Hematopoietic multipotent progenitor cell treated with erythropoietin and hydrocortisone succinate and interleukin-3 and kit ligand, for 17 days (in vitro differentiated cells): Measurements from ENCODE around the gene CDH5.

ENCODE experiments used
- DNase-seq: peaks from one replicate; pipeline ENCODE4 v3.0.0-alpha.2; 2015; ENCODE audit warnings: low spot score

Gene CDH5

DNA sequence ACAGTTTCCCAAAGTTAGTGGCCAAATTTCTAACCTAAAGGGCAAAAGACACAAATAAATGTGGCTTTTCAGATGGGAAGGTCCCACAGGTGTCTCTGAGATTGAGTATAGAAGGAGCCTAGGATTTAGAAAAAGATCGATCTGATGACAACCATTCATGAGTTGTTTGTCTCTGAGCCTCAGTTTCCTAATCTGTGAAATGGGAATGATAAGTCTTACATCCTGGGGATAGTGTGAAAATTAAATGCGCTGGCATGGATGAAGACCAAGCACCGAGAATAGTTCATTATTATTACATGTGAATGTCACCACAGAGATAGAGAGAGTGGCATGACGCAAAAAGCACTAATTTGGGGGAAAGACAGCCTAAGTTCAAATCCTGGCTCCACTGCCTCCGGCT is 7.2 kb downstream of the CDH5 start:
- DNase-seq: no peak

- DNase-seq: no peak
Measured at GRCh38 chr16:66374176-66374575, 7.7 kb downstream of the CDH5 start.

GRCh38 chr16:66375451-66375850 is 9.0 kb downstream of the CDH5 start:
- no peak for DNase-seq

DNA sequence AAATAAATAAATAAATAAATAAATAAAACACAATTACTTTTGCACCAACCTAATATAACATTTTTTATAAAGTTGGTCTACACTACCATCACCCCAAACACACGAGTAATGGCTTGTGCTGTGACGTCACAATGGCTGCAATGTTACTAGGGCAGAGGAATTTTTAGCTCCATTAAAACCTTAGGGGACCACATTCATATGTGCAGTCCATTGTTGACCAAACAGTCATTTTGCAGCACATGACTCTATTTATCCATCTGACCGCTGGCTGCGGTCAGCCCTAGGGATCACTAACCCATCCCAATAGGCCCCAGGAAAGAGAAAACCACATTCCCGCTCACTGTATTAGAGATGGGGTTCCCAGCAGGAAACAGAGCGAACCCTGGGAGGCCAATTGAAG is 9.6 kb downstream of the CDH5 start:
- no peak for DNase-seq

DNA sequence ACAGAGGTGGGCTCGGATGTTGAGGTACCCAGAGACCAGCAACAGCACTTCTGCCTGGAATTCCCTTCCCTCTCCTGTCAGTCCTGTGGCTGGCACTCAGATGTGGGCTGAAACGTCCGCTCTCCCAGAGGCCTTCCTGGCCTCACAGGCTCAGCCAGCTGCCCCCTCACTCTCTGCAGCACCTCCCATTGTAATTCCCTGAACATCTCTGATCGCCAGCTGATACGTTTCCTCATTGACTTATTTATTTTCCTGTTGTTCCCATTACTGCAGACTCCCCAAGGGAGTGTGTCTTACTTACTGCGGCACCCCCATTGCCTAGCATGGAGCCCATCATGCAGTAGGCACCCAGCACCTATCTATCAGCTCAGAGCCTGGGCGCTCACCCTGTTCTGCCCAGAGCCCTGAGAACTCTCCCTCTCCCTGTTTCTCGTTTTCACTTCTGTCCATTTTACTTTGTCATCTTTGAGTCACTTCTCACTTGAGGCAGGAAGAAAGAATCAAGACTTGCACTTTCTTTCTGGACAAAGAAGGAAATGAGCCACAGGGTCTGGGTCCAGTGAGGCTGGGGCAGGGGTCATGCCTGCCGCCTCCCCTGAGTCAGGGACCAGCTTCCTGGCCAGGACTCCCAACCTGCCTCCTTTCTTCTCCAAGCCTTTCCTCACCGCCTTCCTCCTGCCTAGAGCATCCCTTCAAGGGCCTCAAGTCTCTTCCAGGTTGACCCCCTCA is 10.2 kb downstream of the CDH5 start:
- no peak for DNase-seq

GRCh38 chr16:66377324-66377723 is 10.8 kb downstream of the CDH5 start:
- DNase-seq: no peak

DNA sequence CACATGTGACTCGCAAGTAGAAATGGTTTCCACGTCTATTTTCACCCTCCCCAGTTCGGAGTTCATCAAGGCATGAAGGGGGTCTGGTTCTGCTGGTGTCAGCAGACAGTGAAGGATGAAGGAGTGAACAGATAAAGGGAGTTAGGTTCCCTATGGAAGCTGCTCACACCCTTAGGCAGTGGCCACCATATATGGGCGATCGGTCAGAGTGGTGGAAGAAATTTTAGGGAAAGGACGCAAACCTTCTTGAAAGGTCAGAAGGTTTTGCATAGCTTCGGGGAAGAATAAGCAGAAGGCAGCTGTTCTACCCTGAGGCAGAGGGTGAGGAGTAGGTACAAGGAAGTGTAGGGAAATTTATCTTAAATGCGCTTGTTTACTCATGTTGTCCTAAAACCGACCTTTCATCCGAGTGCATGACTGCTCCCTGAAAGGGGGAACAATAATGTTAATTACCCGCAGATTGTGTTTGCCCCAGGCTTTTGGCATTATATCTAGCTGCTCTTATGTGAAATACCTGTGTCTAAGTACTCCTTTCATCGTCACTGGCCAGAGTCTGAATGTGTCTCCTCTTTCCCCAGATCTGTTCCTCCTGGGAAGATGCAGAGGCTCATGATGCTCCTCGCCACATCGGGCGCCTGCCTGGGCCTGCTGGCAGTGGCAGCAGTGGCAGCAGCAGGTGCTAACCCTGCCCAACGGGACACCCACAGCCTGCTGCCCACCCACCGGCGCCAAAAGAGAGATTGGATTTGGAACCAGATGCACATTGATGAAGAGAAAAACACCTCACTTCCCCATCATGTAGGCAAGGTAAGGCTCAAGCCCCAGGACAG is 12.5 kb downstream of the CDH5 start:
- no peak for DNase-seq

DNA sequence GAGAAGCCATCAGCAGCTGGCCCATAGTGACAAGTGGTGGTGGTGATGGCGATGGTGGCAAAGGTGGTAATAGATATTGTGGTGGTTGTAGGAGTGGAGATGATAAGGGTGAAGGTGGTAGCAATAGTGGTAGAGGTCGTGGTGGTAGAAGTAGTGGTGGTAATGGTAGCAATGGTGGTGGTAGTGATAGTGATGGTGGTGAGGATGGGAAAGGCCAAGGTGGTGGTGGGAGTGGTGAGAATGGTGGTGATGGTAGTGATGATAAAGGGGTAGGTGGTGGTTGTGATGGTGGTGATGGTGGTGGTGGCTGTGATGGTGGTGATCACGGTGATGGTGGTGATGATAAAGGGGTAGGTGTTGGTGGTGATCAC is 13.1 kb downstream of the CDH5 start:
- DNase-seq: no peak

GRCh38 chr16:66380421-66380820 is 13.9 kb downstream of the CDH5 start:
- DNase-seq: no peak

DNA sequence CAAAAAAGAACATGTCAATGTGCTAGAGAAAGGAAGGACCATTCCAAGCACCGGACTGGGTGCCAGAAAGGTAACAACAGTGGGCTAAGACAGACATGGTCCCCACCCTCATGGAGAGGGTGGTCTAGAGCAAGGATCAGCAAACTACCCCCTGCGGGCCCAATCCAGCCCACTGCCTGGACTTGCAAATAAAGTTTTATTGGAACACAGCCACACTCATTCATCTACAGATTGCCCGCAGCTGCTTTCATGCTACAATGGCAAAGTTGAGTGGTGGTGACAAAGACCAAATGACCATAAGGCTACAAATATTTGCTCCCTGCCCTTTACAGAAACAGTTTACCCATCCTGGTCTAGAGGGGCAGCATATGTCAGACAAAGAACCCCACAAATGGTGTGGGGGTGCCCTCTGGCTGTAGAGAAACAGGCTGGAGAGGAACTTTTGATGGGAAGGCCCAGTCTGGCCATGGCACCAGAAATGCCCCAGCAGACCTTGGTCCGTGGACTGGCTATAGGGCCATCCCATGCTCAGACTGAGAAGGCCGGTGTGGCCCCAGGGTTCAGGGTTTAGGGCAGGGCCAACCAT is 15.2 kb downstream of the CDH5 start:
- DNase-seq: no peak

DNA sequence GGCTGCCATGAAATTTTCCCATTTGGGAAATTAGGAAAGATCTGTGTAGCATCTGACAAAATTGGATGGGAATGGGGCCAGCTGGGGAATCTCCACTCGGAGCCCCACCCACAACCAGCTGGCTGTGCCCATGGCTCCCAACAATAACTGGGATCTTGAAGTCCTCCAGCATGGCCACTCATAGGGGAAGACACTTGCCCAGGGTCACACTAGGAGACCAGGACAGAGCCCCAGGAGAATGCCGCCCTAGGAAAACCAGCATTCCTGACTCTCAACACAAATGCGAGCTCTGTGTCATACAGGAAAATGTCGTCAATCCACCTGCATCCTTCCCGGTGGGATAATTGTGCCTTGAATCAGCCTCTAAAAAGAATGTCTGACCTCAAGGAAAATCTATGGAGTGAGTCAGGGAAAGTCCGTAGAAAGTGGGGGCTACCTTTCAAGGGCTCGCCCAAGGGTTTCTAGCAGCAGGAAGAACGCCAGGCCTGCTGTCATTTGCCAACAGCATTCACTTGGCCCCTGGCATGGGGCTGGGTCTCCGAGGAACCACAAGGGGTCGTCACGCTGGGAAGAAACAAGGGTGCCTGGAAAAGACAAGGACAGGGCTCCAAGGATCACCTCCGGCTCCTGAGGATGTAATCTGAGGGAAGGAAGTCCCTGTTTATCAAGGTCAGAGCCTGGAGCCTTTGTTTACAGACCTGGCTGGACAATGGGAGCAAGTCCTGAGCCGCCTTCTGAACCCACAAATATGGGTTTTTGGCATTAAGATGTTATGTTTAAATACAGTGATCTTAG is 15.9 kb downstream of the CDH5 start:
- no peak for DNase-seq

DNA sequence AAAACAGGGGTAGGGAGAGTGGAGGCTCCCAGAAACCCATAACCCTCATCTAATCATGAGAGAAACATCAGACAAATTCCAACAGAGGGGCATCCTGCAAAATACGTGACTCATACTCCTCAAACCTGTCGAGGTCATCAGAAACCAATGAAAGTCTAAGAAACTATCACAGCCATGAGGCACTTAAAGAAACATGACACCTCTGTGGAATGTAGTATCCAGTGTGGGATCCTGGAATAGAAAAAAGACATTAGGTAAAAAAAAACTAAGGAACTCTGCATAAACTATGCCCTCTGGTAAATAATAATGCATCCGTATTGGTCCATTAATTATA is 16.4 kb downstream of the CDH5 start:
- no peak for DNase-seq

DNA sequence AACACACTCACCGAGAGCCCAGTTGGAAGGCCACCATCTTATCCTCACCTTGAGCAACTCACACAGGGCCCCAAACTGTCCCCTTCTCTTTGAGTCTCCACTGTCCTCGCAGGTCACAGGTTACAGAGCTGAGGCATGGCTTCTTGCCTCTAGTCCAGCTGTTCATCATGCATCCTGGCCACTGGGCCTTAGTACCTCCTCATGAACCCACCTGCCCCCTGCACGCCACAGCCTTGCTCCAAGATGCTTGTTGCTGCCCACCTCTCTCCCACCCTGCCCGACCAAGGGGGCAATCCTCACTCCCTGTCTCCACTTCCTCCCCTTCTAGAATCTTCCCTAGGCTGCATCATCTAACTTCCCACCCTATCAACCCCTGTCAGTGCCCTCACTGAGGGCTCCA is 17.1 kb downstream of the CDH5 start:
- DNase-seq: no peak

DNA sequence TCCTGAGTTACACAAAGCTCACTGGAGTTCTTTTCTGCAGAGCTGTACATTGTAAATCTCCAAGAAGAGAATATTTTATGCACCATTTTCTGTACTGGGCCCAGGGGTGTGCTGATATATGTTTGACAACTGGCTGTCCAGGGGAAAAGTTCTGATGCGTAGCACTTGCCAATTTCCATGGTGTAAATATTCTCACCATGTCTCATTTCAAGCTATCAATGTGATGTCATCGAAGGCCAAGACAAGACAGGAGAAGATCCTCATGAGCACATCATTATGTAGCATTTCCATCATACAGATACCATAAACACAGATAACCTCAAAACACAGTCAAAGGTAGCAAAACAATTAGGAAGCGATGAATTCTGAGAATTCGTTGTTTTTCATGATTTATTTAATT is 18.9 kb downstream of the CDH5 start:
- DNase-seq: no peak

DNA sequence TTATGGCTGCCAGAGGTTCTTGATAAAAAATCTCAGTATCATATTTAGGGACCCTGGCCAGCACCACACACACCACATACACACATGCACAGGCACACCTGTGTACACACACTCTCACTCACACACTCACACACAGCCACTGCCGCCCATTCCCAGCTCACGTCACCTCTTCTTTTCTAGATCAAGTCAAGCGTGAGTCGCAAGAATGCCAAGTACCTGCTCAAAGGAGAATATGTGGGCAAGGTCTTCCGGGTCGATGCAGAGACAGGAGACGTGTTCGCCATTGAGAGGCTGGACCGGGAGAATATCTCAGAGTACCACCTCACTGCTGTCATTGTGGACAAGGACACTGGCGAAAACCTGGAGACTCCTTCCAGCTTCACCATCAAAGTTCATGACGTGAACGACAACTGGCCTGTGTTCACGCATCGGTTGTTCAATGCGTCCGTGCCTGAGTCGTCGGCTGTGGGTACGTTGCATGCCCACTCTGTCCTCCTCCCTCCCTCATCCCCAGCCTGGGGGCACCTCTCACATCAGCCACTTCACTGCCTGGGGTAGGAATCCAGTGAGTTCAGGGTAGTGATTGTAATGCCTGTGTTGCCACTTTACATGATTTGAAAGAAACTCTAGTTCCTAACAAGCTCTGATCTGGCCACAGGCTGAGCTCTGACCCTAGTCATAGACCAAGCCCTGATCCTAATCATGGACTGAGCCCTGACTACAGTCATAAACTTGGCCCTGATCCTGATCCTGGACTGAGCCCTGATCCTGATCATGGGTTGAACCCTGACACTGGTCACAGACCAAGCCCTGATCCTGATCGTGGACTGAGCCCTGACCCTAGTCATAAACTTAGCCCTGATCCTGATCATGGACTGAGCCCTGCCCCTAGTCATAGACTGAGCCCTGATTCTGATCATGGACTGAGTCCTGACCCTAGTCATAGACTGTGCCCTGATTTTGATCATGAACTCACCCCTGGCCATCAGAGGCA is 20.4 kb downstream of the CDH5 start:
- no peak for DNase-seq

DNA sequence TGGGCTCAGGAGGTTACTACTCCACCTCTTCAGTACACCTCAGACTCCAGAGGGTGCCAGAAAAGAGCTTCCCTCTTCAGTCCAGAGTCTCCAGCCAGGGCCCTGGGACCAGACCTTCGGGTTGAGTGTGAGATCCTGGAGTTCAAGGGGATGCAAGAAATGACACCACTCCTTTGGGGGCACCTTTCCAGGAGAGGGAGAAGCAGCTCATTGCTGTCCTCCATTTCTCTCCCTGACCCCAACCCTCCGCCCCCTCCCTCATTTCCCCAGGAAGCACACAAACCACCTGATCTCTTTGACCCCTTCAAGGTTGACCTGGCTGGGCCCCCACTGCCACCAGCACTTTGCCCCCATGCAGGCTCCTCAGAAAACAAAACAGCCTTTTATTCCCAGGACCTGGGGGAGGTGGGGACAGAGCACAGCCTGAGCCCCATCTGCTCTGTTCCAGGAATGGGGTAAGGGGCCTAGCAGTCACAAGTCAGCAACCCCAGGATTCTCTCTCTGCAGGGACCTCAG is 21.4 kb downstream of the CDH5 start:
- no peak for DNase-seq

GRCh38 chr16:66388350-66389139 is 22.1 kb downstream of the CDH5 start:
- no peak for DNase-seq

GRCh38 chr16:66389256-66390176 is 23.0 kb downstream of the CDH5 start:
- DNase-seq: no peak
